AG04449 (cell line): ENCODE measurements around the gene PALMD.

ENCODE experiments used
- CTCF ChIA-PET: fragments of 350-600 bp; formaldehyde crosslinking; extraction: SDS; loops from one replicate; lab custom pipeline; 2021; ENCODE audit warnings: antibody characterized with exemption; lab: Yijun Ruan, JAX
- POLR2A ChIA-PET: fragments of 400-600, 350-600 bp; formaldehyde crosslinking; extraction: SDS; loops from one replicate; lab custom pipeline; 2020; ENCODE audit warnings: antibody characterized with exemption, inconsistent platforms; lab: Yijun Ruan, JAX
- DNase-seq: peaks from one replicate; pipeline ENCODE4 v3.0.0-alpha.2; 2010; ENCODE audit warnings: low read depth, low spot score
- H3K4me3 ChIP-seq: 2 replicates; pipeline ENCODE4 v1.5.1; 2011; ENCODE audit warnings: low read depth, mild to moderate bottlenecking, control low read depth, low read length
- TF ChIP-seq, protein P1 (sequence below): IDR thresholded peaks from one replicate; pipeline ENCODE4 v1.5.1; 2011; ENCODE audit warnings: mild to moderate bottlenecking, moderate library complexity, low read length, control low read depth, inconsistent platforms; ENCODE audit not compliant: insufficient read depth; ENCODE audit errors: missing control alignments

PALMD gene

DNA sequence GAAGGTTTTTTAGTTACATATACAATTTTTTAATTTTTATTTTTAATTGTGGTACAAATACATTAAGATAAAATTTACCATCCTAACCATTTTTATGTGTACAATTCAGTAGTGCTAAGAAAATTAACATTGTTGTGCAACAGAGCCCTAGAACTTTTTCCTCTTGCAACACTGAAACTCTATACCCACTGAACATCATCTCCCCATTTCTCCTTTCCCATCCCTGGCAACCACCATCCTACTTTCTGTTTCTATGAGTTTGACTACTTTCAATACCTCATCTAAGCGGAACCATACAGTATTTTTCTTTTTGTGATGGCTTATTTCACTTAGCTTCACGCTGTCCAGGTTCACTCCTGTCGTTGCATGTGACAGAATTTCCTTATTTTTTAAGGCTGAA lies 54.1 kb downstream of the PALMD start:
- TF ChIP-seq, protein P1, sequence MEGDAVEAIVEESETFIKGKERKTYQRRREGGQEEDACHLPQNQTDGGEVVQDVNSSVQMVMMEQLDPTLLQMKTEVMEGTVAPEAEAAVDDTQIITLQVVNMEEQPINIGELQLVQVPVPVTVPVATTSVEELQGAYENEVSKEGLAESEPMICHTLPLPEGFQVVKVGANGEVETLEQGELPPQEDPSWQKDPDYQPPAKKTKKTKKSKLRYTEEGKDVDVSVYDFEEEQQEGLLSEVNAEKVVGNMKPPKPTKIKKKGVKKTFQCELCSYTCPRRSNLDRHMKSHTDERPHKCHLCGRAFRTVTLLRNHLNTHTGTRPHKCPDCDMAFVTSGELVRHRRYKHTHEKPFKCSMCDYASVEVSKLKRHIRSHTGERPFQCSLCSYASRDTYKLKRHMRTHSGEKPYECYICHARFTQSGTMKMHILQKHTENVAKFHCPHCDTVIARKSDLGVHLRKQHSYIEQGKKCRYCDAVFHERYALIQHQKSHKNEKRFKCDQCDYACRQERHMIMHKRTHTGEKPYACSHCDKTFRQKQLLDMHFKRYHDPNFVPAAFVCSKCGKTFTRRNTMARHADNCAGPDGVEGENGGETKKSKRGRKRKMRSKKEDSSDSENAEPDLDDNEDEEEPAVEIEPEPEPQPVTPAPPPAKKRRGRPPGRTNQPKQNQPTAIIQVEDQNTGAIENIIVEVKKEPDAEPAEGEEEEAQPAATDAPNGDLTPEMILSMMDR = no peak
- POLR2A ChIA-PET = no interaction called here
- DNase-seq = no peak
- no peak overlapping the region for H3K4me3 ChIP-seq
- CTCF ChIA-PET = no interaction called here

DNA sequence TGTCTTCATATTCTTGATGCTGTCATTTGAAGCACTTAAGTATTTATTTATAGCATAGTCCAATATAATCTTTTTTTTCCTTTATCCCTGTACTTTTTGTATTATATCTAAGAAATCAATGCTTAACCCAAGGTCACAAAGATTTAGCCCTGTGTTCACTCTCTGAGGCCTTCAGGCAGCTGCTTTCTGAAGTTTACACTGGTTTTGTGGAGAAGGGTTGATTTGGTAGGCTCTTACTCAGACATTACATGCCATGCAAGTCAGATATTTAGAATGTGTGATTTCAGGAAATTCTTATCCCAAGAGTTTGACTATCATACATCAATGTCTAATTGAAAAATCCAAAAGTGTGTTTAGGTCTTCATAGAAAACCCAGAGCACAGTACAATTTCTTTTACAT lies 56.3 kb downstream of the PALMD start:
- TF ChIP-seq, protein P1 = no peak
- no peak overlapping the region for H3K4me3 ChIP-seq
- POLR2A ChIA-PET = no interaction called here
- DNase-seq = no peak
- CTCF ChIA-PET = no interaction called here

DNA sequence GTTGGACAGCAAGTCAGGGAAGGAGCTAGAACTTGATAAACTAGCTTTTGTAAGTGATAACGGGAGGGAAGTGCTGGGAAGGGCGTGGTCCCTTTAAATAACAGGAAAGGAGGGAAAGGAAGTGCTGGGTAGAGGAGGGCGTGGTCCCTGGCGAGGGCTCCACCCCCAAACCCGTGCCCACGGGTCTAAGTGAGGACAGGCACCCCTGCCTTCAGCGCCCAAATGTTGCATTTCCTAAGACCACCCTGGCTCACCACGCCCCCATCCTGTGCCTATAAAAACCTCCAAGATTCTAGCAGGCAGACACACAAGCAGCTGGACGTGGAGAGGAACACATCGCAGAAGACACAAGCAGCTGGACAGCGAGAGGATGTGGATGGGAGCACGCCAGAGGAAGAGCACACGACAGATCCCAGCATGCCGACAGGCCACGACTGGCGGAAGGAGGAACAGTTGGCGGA lies 58.5 kb downstream of the PALMD start:
- ChIA-PET CTCF (interaction anchor here (1.2 to 4.3 kb wide), 7 partner anchors 19 to 910 kb away, joined by 3 to 30 read pairs (median 4); no protein-coding TSS in a partner anchor), POLR2A (no interaction called here)
- TF ChIP-seq, protein P1 = no peak
- DNase-seq = no peak
- H3K4me3 ChIP-seq = no peak overlapping the region

DNA sequence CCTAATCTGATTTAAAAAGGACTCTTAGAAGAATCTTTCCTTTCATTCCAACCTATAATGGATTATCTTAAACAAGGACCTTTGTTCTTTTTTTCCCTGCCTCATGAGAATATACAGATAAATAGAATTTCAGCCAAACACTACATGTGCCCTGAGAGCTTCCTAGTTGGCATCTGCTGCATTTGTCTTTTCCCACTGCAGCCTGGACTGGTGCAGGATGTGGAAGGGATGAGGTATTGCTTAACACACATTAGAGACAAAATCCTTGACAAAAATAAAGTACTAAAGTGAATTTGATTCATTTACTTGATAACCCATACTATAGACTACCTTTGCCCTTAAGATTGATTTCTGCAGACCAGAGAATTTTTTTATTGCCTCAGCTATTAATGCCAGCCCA lies 59.5 kb downstream of the PALMD start:
- CTCF ChIA-PET = interaction anchor here (1.2 to 4.3 kb wide), 8 partner anchors 20 to 956 kb away, joined by 3 to 30 read pairs (median 4); no protein-coding TSS in a partner anchor
- no peak for DNase-seq
- TF ChIP-seq, protein P1 = no peak
- POLR2A ChIA-PET = no interaction called here
- no peak overlapping the region for H3K4me3 ChIP-seq

DNA sequence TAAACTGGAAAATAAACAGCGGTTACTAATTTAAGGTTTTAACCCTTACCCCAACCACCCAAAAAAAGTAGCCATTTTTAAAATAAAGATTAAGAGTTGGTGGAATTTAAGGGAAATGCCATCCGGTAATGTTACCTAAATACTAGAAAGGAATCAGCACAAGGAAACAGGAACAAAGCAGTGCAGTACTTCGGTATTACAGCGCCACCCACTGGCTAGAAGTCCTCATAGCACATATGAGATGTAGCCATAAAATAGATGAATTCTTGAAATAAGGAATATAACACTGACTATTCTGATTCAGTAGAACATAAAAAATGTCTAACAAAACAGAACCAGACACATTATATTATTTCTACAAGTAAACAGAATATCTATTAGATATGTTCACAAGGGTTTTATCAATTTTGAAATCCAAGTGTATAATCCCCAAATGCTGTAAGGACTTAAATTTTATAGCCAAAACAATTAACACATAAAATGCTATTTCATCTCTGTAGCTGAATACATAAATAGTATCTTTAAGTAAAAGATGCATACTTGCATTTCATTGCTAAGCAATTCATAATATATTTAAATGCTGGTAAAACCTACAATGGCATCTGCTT lies 61.7 kb downstream of the PALMD start:
- no peak overlapping the region for H3K4me3 ChIP-seq
- POLR2A ChIA-PET = no interaction called here
- DNase-seq = no peak
- CTCF ChIA-PET = interaction anchor here (0.8 to 4.3 kb wide), 19 partner anchors 10 to 959 kb away, joined by 3 to 30 read pairs (median 4); no protein-coding TSS in a partner anchor
- TF ChIP-seq, protein P1 = peak; percentile 77

DNA sequence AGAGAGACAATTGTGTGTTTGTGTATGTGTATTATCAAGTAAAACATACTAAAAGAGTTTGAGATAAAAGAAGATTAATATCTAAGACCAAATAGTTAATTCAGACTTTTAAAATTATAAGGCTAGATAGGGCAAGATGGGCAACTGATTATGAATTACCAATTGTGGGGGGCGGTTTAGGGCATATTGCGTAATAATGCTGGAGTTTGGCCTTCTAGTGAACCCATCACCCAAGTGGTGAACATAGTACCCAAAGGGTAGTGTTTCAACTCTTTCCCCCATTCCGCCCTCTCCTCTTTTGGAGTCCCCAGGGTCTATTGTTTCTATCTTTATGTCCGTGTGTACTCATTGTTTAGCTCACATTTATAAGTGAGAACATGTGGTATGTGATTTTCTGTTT lies 65.1 kb downstream of the PALMD start:
- TF ChIP-seq, protein P1 = no peak
- ChIA-PET CTCF (interaction anchor here (1.9 kb wide), 1 partner anchor 229 kb away, joined by 6 read pairs; no protein-coding TSS in a partner anchor), POLR2A (no interaction called here)
- H3K4me3 ChIP-seq = no peak overlapping the region
- no peak for DNase-seq
